GM19395 (cell line): Measurements from ENCODE around the gene DNAJA3.

ENCODE experiments used
- ATAC-seq: cut with Tn5 transposase; IDR thresholded peaks from one replicate; pipeline ENCODE4 v1.9.1; 2021; ENCODE audit warnings: mild to moderate bottlenecking, moderate library complexity; ENCODE audit not compliant: unreplicated experiment

DNAJA3 gene

GRCh38 chr16:4501071-4501478, 75.4 kb downstream of the DNAJA3 start:
- ATAC-seq = no peak

- ATAC-seq = peak; percentile 75
Measured at GRCh38 chr16:4505356-4506147, 79.9 kb downstream of the DNAJA3 start.
